Measurements from ENCODE around the gene SPATA46. TPM values are rescaled to one million over a fixed set of nuclear protein-coding genes. Genes with fewer than 3 reads are reported as not detected.

The SPATA46 gene
- total and polyA plus RNA-seq, 11 donors = not detected

DNA sequence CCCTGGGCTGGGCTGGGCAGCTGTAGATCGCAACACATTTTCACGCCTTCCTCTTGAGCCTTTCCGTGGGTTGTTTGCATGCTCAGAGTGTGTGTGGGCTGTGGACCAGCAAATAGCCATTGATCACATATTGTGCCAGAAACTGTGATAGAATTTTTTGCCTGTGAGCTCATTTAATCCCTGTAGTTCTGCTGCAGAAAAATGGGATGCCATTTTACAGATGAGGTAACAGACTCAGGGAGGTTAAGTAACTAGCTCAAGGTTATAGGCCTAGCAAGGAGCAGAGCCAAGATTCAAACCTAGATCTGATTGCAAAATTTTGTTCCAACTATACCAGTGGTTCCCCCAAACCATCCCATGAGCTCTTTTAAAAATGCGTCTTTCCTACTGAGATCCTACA, 10.5 kb downstream of the SPATA46 start:
- WGBS, 4 donors = 72 to 75% (median 73%) methylated on average over 4 of the region's 4 CpGs
- Histone ChIP-seq H3K27ac (no peak overlapping the region), H3K4me3 (no peak overlapping the region), H3K27me3 (no peaks in the 10 kb centered on the region), H3K9me3 (no peaks in the 10 kb centered on the region), H3K4me1 (no peaks in the 10 kb centered on the region), H3K36me3 (peaks cover 0 to 7% (median 0%) of the 10 kb centered on the region in 9 donors)
- DNase-seq (no peak), ATAC-seq (no peak)
- no peak for TF ChIP-seq POLR2A (IDR thresholded peaks at IDR 0.05)
- TF ChIP-seq, protein P1, sequence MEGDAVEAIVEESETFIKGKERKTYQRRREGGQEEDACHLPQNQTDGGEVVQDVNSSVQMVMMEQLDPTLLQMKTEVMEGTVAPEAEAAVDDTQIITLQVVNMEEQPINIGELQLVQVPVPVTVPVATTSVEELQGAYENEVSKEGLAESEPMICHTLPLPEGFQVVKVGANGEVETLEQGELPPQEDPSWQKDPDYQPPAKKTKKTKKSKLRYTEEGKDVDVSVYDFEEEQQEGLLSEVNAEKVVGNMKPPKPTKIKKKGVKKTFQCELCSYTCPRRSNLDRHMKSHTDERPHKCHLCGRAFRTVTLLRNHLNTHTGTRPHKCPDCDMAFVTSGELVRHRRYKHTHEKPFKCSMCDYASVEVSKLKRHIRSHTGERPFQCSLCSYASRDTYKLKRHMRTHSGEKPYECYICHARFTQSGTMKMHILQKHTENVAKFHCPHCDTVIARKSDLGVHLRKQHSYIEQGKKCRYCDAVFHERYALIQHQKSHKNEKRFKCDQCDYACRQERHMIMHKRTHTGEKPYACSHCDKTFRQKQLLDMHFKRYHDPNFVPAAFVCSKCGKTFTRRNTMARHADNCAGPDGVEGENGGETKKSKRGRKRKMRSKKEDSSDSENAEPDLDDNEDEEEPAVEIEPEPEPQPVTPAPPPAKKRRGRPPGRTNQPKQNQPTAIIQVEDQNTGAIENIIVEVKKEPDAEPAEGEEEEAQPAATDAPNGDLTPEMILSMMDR (IDR thresholded peaks at IDR 0.05) = no peak
- intact Hi-C loops (cut with DNase I) = no loop called here

DNA sequence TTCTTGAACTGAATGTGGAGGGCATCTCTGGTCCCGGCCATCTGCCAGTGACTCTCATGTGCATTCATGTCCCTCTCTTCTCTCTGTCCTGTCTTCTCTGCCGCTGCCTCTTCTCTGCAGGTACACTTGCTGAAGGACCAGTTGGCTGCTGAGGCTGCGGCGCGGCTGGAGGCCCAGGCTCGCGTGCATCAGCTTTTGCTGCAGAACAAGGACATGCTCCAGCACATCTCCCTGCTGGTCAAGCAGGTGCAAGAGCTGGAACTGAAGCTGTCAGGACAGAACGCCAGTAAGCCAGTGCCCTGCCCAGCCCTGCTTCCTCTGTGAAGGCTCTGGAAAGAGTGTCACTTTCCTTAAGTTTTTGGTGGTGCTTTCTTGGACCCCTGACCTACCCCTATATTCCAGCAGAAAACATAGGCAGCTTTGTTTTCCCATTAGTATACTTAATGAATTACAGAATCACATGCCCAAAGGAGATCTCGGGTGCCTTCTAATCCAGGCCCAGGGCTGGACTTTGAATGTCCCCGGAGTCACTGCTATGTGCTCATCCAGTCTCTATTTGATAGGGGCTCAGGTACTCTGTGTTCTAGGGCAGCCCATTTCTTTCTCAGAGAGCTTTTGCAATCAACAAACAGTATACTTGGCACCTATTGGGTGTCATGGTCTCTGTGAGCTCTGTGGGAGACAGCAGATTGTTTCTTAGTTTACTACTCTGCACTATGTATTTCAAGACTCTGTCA, 11.2 kb downstream of the SPATA46 start:
- TF ChIP-seq, protein P1 (IDR thresholded peaks at IDR 0.05) = no peak
- no peak for TF ChIP-seq POLR2A (IDR thresholded peaks at IDR 0.05)
- no peak for ATAC-seq
- no peaks in the 10 kb centered on the region for H3K9me3 ChIP-seq

DNA sequence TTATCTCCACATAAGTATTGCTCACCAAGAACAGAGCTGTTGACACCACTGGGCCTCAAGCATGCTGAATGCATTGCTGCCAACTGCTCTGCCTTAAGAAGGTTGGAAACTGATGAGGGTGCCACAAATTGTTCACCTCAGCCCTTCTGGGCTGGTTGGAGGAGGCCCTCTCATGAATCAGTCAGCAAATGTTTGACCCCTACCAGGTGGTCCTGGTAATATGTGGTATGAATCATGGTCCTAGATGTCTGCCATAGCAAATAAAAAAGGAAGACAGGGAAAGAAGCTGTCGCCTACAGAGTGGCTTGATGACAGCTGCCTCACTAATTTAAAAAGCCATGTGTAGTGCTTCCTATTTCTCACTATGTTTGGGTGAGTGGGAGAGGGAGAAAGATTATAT, 12.2 kb downstream of the SPATA46 start:
- Histone ChIP-seq H3K36me3 (peaks cover 0 to 7% (median 0%) of the 10 kb centered on the region in 9 donors), H3K9me3 (no peaks in the 10 kb centered on the region), H3K4me1 (no peaks in the 10 kb centered on the region), H3K27me3 (no peaks in the 10 kb centered on the region), H3K4me3 (no peak overlapping the region), H3K27ac (no peak overlapping the region)
- 86 to 99% (median 93%) methylated on average over 1 of the region's 1 CpG for WGBS, 4 donors
- DNase-seq (no peak), ATAC-seq (no peak)
- TF ChIP-seq, protein P1 (IDR thresholded peaks at IDR 0.05) = no peak
- TF ChIP-seq POLR2A (IDR thresholded peaks at IDR 0.05) = no peak
- intact Hi-C loops (cut with DNase I) = no loop called here

More for the DNA sequence above, 11.2 kb downstream of the SPATA46 start:
- H3K27ac ChIP-seq = no peak overlapping the region
- intact Hi-C loops (cut with DNase I) = no loop called here
- no peaks in the 10 kb centered on the region for H3K27me3 ChIP-seq
- 91 to 97% (median 95%) methylated on average over 10 of the region's 10 CpGs for WGBS, 4 donors
- DNase-seq = no peak
- peaks cover 0 to 7% (median 0%) of the 10 kb centered on the region in 9 donors for H3K36me3 ChIP-seq
- H3K4me3 ChIP-seq = no peak overlapping the region
- no peaks in the 10 kb centered on the region for H3K4me1 ChIP-seq

DNA sequence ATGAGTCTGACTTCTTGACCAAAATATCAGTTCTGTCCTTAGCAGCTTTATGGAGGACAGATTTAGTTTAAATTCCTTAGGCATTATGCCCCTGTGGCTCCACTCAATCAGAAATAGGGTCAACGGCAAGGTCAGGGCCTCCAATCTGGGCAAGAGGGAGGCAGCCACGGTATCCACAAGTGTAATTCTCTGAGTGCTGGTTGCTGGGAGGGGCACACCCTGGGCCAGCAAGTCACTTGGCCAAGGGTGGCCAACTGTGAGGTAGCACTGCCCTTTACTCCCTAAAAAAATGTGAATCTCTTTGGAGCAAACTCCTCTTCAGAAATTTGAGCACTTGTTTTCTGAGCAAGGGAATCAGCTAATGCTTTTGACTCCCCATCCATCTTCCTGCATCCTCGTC, 12.8 kb downstream of the SPATA46 start:
- Histone ChIP-seq H3K36me3 (peaks cover 0 to 7% (median 0%) of the 10 kb centered on the region in 9 donors), H3K9me3 (no peaks in the 10 kb centered on the region), H3K27ac (no peak overlapping the region), H3K27me3 (no peaks in the 10 kb centered on the region), H3K4me1 (no peaks in the 10 kb centered on the region), H3K4me3 (no peak overlapping the region)
- WGBS, 4 donors = 79 to 89% (median 84%) methylated on average over 3 of the region's 3 CpGs
- no peak for DNase-seq
- intact Hi-C loops (cut with DNase I) = no loop called here
- no peak for ATAC-seq
- TF ChIP-seq POLR2A (IDR thresholded peaks at IDR 0.05) = no peak
- TF ChIP-seq, protein P1 (IDR thresholded peaks at IDR 0.05) = no peak
